GM12892 (cell line): ENCODE results near the gene OR2AT4.

ENCODE experiments used
- POLR2A ChIP-seq: IDR thresholded peaks from 2 replicates; pipeline ENCODE4 v1.6.1; 2011; ENCODE audit warnings: low read depth, low read length, control low read depth
- POLR2AphosphoS5 ChIP-seq: IDR thresholded peaks from 2 replicates; pipeline ENCODE4 v1.6.1; 2011; ENCODE audit warnings: low read depth, low read length, control low read depth

DNA sequence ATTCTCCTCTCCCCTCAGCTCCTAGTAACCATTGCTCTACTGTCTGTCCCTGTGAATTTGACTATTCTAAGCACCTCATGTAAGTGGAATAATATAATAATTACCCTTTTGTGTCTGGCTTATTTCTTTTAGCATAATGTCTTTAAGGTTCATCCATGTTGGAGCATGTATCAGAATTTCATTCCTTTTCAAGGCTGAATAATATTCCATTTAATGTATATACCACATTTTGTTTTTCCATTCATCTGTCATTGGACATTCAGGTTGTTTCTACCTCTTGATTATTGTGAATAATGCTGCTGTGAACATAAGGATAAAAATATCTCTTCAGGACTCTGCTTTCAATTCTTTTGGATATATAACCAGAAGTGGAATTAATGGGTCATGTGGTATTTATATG, 28.1 kb downstream of the OR2AT4 start:
- TF ChIP-seq POLR2AphosphoS5 (no peak), POLR2A (no peak)
